ENCODE data around the gene TFDP1. TPM values are rescaled to one million over a fixed set of nuclear protein-coding genes. Genes with fewer than 3 reads are reported as not detected.

Gene TFDP1
- total and polyA plus RNA-seq, 2 of the 4 experiments (the other 2 are of a cell fraction): 59.3 to 97.0 TPM

GRCh38 chr13:113597391-113598080 is 13.0 kb downstream of the TFDP1 start:
- ATAC-seq (ENCODE audit: low read depth) (no peak), DNase-seq (no peak)
- Histone ChIP-seq H2AK5ac (ENCODE audit: low read depth, low read length) (no peak overlapping the region), H3K18ac (ENCODE audit: low read depth, low read length) (no peak overlapping the region), H3K79me1 (ENCODE audit: low read depth in 1 of 2, low read length in 2 of 2) (peaks cover 33 to 83% of the 10 kb centered on the region in 2 experiments), H4K91ac (ENCODE audit: insufficient read depth, low read depth, low read length) (no peak overlapping the region), H3K27ac (ENCODE audit: insufficient read depth, low read length) (no peak overlapping the region), H3K4me1 (ENCODE audit: control insufficient read depth, insufficient read depth, low read length) (no peaks in the 10 kb centered on the region), H3K9me3 (ENCODE audit: control insufficient read depth, insufficient read depth, low read length) (no peaks in the 10 kb centered on the region; the same call in 1 of the 2 replicates), H2BK120ac (ENCODE audit: low read depth, low read length) (no peak overlapping the region), H3K36me3 (ENCODE audit: control insufficient read depth, insufficient read depth, low read length) (peaks cover 40% of the 10 kb centered on the region), H4K20me1 (ENCODE audit: insufficient read depth, low read length) (peaks cover 84% of the 10 kb centered on the region), H2BK5ac (ENCODE audit: low read depth, low read length, poor library complexity, severe bottlenecking) (no peak overlapping the region), H2AK9ac (replicated peaks; ENCODE audit: low read depth, low read length, poor library complexity) (no peak overlapping the region), H3K4ac (ENCODE audit: low read depth, low read length) (no peak overlapping the region), H3K27me3 (ENCODE audit: control insufficient read depth, insufficient read depth, low read length) (no peaks in the 10 kb centered on the region), H3K4me3 (ENCODE audit: insufficient read depth, low read depth, low read length) (no peak overlapping the region), H3K4me2 (ENCODE audit: low read depth, low read length) (no peak overlapping the region), H2BK15ac (ENCODE audit: low read depth, low read length) (no peak overlapping the region), H2AFZ (replicated peaks; ENCODE audit: low read length, poor library complexity) (no peak overlapping the region), H3K56ac (ENCODE audit: extremely low read depth, insufficient read depth, low read length) (no peak overlapping the region), H3K23ac (ENCODE audit: low read depth, low read length) (no peak overlapping the region), H2BK20ac (ENCODE audit: low read depth, low read length) (no peak overlapping the region), H3K14ac (replicated peaks; ENCODE audit: low read depth, low read length) (no peak overlapping the region), H4K5ac (ENCODE audit: low read depth, low read length) (no peak overlapping the region), H4K8ac (ENCODE audit: low read depth in 2 of 2, low read length in 2 of 2) (no peak overlapping the region), H3K9ac (ENCODE audit: low read depth, low read length) (no peak overlapping the region), H3K9me1 (ENCODE audit: insufficient read depth, low read length) (peaks cover 10% of the 10 kb centered on the region)
- no TSS peak for BruUV-seq (replicated peaks)
- CTCF ChIA-PET: no interaction called here
- WGBS, 2 experiments (ENCODE audit: extremely low coverage in 2 of 2, insufficient read length in 1 of 2): 87% methylated on average over 14 of the region's 24 CpGs; no CpG with 5 or more reads in 1 of the 2 experiments
- dilution Hi-C loops (cut with HindIII; ENCODE audit: low sequenced_read_pairs, unreplicated experiment) (no loop called here), in situ Hi-C loops (cut with MboI; ENCODE audit: low sequenced_read_pairs) (no loop called here), intact Hi-C loops (cut with micrococcal nuclease) (no loop called here)
- POLR2A ChIA-PET (ENCODE audit: unreplicated experiment): no interaction called here
- no peak for TF ChIP-seq MAFK (IDR thresholded peaks at IDR 0.05; ENCODE audit: low read depth, low read length)
- TF ChIP-seq POLR2A (IDR thresholded peaks at IDR 0.05; ENCODE audit: low read depth, low read length): no peak
- no peak for TF ChIP-seq MXI1 (IDR thresholded peaks at IDR 0.05; ENCODE audit: borderline replicate concordance, low read depth, low read length)
- no peak for TF ChIP-seq BHLHE40 (IDR thresholded peaks at IDR 0.05; ENCODE audit: low read depth, low read length)
- TF ChIP-seq NFE2L2 (IDR thresholded peaks at IDR 0.05; ENCODE audit: low read depth, low read length): no peak
- no peak for TF ChIP-seq FOS (IDR thresholded peaks at IDR 0.05; ENCODE audit: low read depth, low read length)
- TF ChIP-seq USF2 (IDR thresholded peaks at IDR 0.05; ENCODE audit: low read depth, low read length): no peak
- no peak for TF ChIP-seq RCOR1 (IDR thresholded peaks at IDR 0.05; ENCODE audit: insufficient replicate concordance, low read length)
- TF ChIP-seq CEBPB (IDR thresholded peaks at IDR 0.05; ENCODE audit: low read depth, low read length): no peak
- TF ChIP-seq RAD21 (IDR thresholded peaks at IDR 0.05; ENCODE audit: low read length): no peak
- TF ChIP-seq, protein P1, sequence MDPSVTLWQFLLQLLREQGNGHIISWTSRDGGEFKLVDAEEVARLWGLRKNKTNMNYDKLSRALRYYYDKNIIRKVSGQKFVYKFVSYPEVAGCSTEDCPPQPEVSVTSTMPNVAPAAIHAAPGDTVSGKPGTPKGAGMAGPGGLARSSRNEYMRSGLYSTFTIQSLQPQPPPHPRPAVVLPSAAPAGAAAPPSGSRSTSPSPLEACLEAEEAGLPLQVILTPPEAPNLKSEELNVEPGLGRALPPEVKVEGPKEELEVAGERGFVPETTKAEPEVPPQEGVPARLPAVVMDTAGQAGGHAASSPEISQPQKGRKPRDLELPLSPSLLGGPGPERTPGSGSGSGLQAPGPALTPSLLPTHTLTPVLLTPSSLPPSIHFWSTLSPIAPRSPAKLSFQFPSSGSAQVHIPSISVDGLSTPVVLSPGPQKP (IDR thresholded peaks at IDR 0.05; ENCODE audit: borderline replicate concordance, low read depth, low read length): no peak
- no peak for TF ChIP-seq SMC3 (IDR thresholded peaks at IDR 0.05; ENCODE audit: low read depth, low read length)
